Ramos (cell line): ENCODE measurements around the gene SLC15A1.

Experiments
- in situ Hi-C: fragments of 300-500 bp; cut with MboI; formaldehyde crosslinking; loops from one replicate; pipeline ENCODE4 v1.14.3; 2022; ENCODE audit warnings: low sequenced_read_pairs; ENCODE audit not compliant: unreplicated experiment

Gene SLC15A1

GRCh38 chr13:98752467-98753290 lies at the start of gene SLC15A1:
Gene SLC15A1, minus strand, starts transcription at chr13:98752672. Its CDS starts 74 bp downstream, at chr13:98752598.
- in situ Hi-C loops, result no loop called here

- in situ Hi-C loops, result no loop called here
Measured at GRCh38 chr13:98801626-98802418, 49.4 kb upstream of the SLC15A1 start.

GRCh38 chr13:98800078-98800477 lies 47.6 kb upstream of the SLC15A1 start:
- in situ Hi-C loops, result no loop called here

GRCh38 chr13:98798849-98799645 lies 46.6 kb upstream of the SLC15A1 start:
- in situ Hi-C loops, result no loop called here

GRCh38 chr13:98797456-98797855 lies 45.0 kb upstream of the SLC15A1 start:
- in situ Hi-C loops, result no loop called here

GRCh38 chr13:98796798-98797197 lies 44.3 kb upstream of the SLC15A1 start:
- in situ Hi-C loops, result no loop called here

GRCh38 chr13:98796191-98796590 lies 43.7 kb upstream of the SLC15A1 start:
- in situ Hi-C loops, result no loop called here

GRCh38 chr13:98795220-98795619 lies 42.7 kb upstream of the SLC15A1 start:
- in situ Hi-C loops, result no loop called here

GRCh38 chr13:98794498-98794897 lies 42.0 kb upstream of the SLC15A1 start:
- in situ Hi-C loops, result no loop called here

- in situ Hi-C loops, result no loop called here
Measured at GRCh38 chr13:98792785-98793495, 40.5 kb upstream of the SLC15A1 start.

- in situ Hi-C loops, result no loop called here
Measured at GRCh38 chr13:98792321-98792720, 39.8 kb upstream of the SLC15A1 start.

GRCh38 chr13:98791611-98792010 lies 39.1 kb upstream of the SLC15A1 start:
- in situ Hi-C loops, result no loop called here

- in situ Hi-C loops, result no loop called here
Measured at GRCh38 chr13:98787996-98788395, 35.5 kb upstream of the SLC15A1 start.

- in situ Hi-C loops, result no loop called here
Measured at GRCh38 chr13:98787173-98787572, 34.7 kb upstream of the SLC15A1 start.

GRCh38 chr13:98786023-98786422 lies 33.6 kb upstream of the SLC15A1 start:
- in situ Hi-C loops, result no loop called here

- in situ Hi-C loops, result no loop called here
Measured at GRCh38 chr13:98785405-98785804, 32.9 kb upstream of the SLC15A1 start.

- in situ Hi-C loops, result no loop called here
Measured at GRCh38 chr13:98784666-98785065, 32.2 kb upstream of the SLC15A1 start.

GRCh38 chr13:98783856-98784478 lies 31.5 kb upstream of the SLC15A1 start:
- in situ Hi-C loops, result no loop called here

GRCh38 chr13:98782654-98783053 lies 30.2 kb upstream of the SLC15A1 start:
- in situ Hi-C loops, result no loop called here

- in situ Hi-C loops, result no loop called here
Measured at GRCh38 chr13:98781905-98782304, 29.4 kb upstream of the SLC15A1 start.
